ENCODE data around the gene GAS5. TPM values are rescaled to one million over a fixed set of nuclear protein-coding genes. Genes with fewer than 3 reads are reported as not detected.
A peak's percentile ranks its signal among the peaks of the same experiment; 100 is the strongest.

The GAS5 gene
- 453 and 516 TPM in 2 replicates for total RNA-seq (ENCODE audit: low replicate concordance)

DNA sequence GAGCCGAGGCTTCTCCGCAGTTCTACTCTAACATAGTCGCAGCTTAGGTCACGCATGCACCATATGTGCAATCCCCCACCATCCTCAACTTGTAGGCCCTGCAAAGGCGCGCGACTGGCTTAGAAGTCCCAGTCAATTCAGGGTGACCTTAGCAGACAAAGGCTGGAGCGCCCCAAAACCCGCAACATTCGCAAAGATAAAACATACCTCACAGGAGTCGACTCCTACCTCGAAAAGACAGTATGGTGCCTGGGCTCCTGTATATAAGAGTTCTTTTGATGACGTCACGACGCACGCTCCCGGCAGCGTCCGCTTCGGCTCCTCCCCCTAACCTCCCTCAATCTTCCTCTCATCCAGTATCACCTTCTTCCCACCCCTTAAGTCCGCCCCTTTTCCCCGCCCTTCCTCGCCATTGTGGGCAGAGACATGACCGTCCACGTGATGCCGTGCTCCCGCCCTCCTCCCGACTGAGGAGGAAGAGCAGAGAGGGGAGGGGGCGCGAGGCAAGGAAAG, at the start of gene GAS5:
GAS5 (minus strand) TSS at position 237 of the 513 bp plus-strand sequence.
- H3K4me3 ChIP-seq (ENCODE audit: low read depth, low read length): peak within 1 kb of the TSS; percentile 97
- TF ChIP-seq, protein P1, sequence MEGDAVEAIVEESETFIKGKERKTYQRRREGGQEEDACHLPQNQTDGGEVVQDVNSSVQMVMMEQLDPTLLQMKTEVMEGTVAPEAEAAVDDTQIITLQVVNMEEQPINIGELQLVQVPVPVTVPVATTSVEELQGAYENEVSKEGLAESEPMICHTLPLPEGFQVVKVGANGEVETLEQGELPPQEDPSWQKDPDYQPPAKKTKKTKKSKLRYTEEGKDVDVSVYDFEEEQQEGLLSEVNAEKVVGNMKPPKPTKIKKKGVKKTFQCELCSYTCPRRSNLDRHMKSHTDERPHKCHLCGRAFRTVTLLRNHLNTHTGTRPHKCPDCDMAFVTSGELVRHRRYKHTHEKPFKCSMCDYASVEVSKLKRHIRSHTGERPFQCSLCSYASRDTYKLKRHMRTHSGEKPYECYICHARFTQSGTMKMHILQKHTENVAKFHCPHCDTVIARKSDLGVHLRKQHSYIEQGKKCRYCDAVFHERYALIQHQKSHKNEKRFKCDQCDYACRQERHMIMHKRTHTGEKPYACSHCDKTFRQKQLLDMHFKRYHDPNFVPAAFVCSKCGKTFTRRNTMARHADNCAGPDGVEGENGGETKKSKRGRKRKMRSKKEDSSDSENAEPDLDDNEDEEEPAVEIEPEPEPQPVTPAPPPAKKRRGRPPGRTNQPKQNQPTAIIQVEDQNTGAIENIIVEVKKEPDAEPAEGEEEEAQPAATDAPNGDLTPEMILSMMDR (IDR thresholded peaks at IDR 0.05; ENCODE audit: insufficient read depth, low read length): no peak
- DNase-seq (ENCODE audit: low read depth): peak; percentile 99

DNA sequence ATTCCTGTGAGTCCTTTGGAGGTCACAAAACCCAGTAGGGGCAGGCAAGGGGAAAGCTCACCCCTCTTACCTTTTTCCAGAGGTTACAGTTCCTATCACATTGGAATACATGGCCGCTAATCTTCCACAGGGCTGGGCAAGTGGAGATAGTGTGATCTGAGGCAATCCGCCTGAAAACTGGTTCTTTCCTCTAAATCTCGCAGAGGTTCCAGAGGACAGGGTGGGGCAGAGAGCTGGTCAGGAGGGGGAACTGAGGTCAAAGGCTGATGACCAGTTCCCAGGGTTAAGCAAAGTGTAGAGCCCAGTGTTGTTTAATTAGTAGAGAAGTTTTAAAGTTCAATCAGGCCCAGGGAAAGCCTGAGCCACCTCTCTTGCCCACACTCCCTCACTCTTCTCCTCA, 49.4 kb upstream of the GAS5 start, which contains the start of gene SERPINC1:
SERPINC1 (minus strand) TSS at position 179 of the 400 bp plus-strand sequence; CDS start at position 111, 68 bp downstream.
- no peak for DNase-seq (ENCODE audit: low read depth)
- TF ChIP-seq, protein P1 (IDR thresholded peaks at IDR 0.05; ENCODE audit: insufficient read depth, low read length): no peak

DNA sequence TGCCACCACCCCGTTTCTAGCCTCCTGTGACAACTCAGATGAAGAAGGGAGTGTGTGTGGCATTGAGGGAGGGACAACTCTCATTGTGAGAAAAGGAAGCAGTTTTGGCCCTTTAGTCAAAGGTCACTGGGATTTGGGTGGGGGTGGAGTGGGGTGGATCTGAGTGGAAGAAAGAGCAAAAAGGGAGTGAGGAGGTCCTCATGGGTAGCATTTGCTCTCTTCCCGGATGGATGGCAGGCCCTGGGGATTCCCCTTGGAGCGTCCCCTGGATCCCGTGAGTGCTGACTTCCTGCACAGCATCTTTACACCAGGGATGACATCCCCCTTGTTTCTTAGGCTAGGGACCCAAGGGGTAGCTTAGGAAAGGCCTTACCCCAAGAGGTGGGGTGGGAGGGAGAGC, 48.9 kb upstream of the GAS5 start:
- no peak for DNase-seq (ENCODE audit: low read depth)
- no peak overlapping the region for H3K4me3 ChIP-seq (ENCODE audit: low read depth, low read length)
- TF ChIP-seq, protein P1 (IDR thresholded peaks at IDR 0.05; ENCODE audit: insufficient read depth, low read length): no peak

More for the DNA sequence above, 49.4 kb upstream of the GAS5 start, which contains the start of gene SERPINC1:
- H3K4me3 ChIP-seq (ENCODE audit: low read depth, low read length): no peak within 1 kb of the TSS

DNA sequence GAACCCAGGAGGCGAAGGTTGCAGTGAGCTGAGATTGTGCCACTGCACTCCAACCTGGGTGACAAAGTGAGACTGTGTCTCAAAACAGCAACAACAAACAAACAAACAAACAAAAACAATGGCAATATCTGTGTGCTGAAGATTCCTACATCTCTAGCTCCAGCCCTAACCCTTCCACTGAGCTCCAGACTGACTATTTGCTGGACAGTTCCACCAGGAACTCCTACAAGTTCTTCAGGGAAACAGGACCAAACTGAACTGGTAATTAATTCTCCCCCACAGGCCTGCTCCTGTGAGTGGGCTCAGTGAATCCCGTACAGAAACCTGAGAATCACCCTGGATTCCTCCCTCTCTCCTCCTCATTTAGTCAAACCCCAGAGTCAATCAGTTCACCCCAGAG, 47.8 kb upstream of the GAS5 start:
- TF ChIP-seq, protein P1 (IDR thresholded peaks at IDR 0.05; ENCODE audit: insufficient read depth, low read length): no peak
- no peak for DNase-seq (ENCODE audit: low read depth)

DNA sequence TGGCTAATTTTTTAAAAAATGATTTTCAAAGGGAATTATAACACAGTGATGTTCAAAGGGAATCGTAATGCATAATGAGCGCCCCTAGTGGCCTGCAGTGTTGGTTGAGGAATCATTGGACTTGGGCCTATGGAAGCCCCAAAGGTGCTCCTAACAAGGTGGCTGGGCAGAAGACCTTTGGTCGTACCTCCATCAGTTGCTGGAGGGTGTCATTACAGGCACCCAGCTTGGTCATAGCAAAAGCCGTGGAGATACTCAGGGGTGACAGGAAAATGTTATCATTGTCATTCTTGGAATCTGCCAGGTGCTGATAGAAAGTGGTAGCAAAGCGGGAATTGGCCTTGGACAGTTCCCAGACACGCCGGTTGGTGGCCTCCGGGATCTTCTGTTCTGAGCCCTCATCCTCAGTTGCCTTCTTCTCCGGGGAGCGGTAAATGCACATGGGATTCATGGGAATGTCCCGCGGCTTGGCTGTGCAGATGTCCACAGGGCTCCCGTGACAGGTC, 46.6 kb upstream of the GAS5 start:
- DNase-seq (ENCODE audit: low read depth): no peak
- TF ChIP-seq, protein P1 (IDR thresholded peaks at IDR 0.05; ENCODE audit: insufficient read depth, low read length): peak; percentile 53
- H3K4me3 ChIP-seq (ENCODE audit: low read depth, low read length): no peak overlapping the region

More for the DNA sequence above, 47.8 kb upstream of the GAS5 start:
- no peak overlapping the region for H3K4me3 ChIP-seq (ENCODE audit: low read depth, low read length)

DNA sequence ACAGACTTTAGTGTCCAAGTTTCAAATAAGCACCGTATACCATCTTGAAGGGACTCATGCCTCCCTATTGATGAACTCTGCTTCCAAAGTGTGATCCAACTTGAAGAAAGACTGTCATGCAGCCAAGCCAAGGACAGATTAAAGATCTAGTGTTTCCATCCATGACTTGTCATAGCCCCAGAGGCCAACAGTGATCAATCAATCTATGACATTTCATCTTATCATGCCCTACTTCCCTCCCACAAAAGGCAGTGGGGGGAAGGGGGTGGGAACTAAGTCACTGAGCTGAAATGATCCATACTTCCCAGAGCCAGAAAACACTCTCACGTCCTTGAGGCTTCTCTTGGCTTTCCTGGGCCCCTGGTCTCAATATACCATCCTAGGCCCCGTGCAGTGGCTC, 45.3 kb upstream of the GAS5 start:
- no peak overlapping the region for H3K4me3 ChIP-seq (ENCODE audit: low read depth, low read length)
- TF ChIP-seq, protein P1 (IDR thresholded peaks at IDR 0.05; ENCODE audit: insufficient read depth, low read length): no peak
- DNase-seq (ENCODE audit: low read depth): no peak
